ENCODE data around the gene PITRM1.
A peak's percentile ranks its signal among the peaks of the same experiment; 100 is the strongest.
"Not testable (repeated sequence)": the region's sequence is repeated elsewhere in the genome, so short reads cannot be mapped to it uniquely, and the experiment has no call there.

PITRM1 gene

GRCh38 chr10:3172446-3173170, at the start of gene PITRM1:
Gene PITRM1 (minus strand): TSS chr10:3172782. CDS start chr10:3172772, 10 bp downstream.
- DNase-seq (ENCODE audit: low read depth, low spot score), result peak; percentile 100
- peak within 1 kb of the TSS; percentile 69 for H3K4me3 ChIP-seq (ENCODE audit: low read depth, low read length)
- no peak for TF ChIP-seq CTCF (IDR thresholded peaks at IDR 0.05; ENCODE audit: low read depth, low read length)
- in situ Hi-C loops (cut with HindIII; ENCODE audit: low sequenced_read_pairs), result no loop called here

GRCh38 chr10:3222068-3222467, 49.5 kb upstream of the PITRM1 start:
- in situ Hi-C loops (cut with HindIII; ENCODE audit: low sequenced_read_pairs), result no loop called here
- H3K4me3 ChIP-seq (ENCODE audit: low read depth, low read length), result no peak overlapping the region
- DNase-seq (ENCODE audit: low read depth, low spot score), result peak; percentile 57
- TF ChIP-seq CTCF (IDR thresholded peaks at IDR 0.05; ENCODE audit: low read depth, low read length), result peak; percentile 22

- DNase-seq (ENCODE audit: low read depth, low spot score); H3K4me3 ChIP-seq (ENCODE audit: low read depth, low read length); in situ Hi-C loops (cut with HindIII; ENCODE audit: low sequenced_read_pairs): not testable (repeated sequence)
Measured at GRCh38 chr10:3221601-3222000, 49.0 kb upstream of the PITRM1 start.

GRCh38 chr10:3220853-3221252, 48.3 kb upstream of the PITRM1 start:
- in situ Hi-C loops (cut with HindIII; ENCODE audit: low sequenced_read_pairs), result no loop called here
- TF ChIP-seq CTCF (IDR thresholded peaks at IDR 0.05; ENCODE audit: low read depth, low read length), result no peak
- H3K4me3 ChIP-seq (ENCODE audit: low read depth, low read length), result no peak overlapping the region
- peak; percentile 69 for DNase-seq (ENCODE audit: low read depth, low spot score)

- DNase-seq (ENCODE audit: low read depth, low spot score); in situ Hi-C loops (cut with HindIII; ENCODE audit: low sequenced_read_pairs); H3K4me3 ChIP-seq (ENCODE audit: low read depth, low read length): not testable (repeated sequence)
Measured at GRCh38 chr10:3219021-3219628, 46.5 kb upstream of the PITRM1 start.

GRCh38 chr10:3217853-3218252, 45.3 kb upstream of the PITRM1 start:
- in situ Hi-C loops (cut with HindIII; ENCODE audit: low sequenced_read_pairs), result no loop called here
- no peak for TF ChIP-seq CTCF (IDR thresholded peaks at IDR 0.05; ENCODE audit: low read depth, low read length)
- H3K4me3 ChIP-seq (ENCODE audit: low read depth, low read length), result no peak overlapping the region
- DNase-seq (ENCODE audit: low read depth, low spot score), result no peak

GRCh38 chr10:3217301-3217700, 44.7 kb upstream of the PITRM1 start:
- TF ChIP-seq CTCF (IDR thresholded peaks at IDR 0.05; ENCODE audit: low read depth, low read length), result no peak

More at GRCh38 chr10:3217301-3217700, 44.7 kb upstream of the PITRM1 start:
- peak; percentile 71 for DNase-seq (ENCODE audit: low read depth, low spot score)
- in situ Hi-C loops (cut with HindIII; ENCODE audit: low sequenced_read_pairs), result no loop called here
- no peak overlapping the region for H3K4me3 ChIP-seq (ENCODE audit: low read depth, low read length)
